LoVo (cell line): Measurements from ENCODE around the gene NOD2.
A peak's percentile ranks its signal among the peaks of the same experiment; 100 is the strongest.

ENCODE experiments used
- DNase-seq: peaks from one replicate; pipeline ENCODE4 v3.0.0-alpha.2; 2016; ENCODE audit warnings: low spot score

The NOD2 gene

DNA sequence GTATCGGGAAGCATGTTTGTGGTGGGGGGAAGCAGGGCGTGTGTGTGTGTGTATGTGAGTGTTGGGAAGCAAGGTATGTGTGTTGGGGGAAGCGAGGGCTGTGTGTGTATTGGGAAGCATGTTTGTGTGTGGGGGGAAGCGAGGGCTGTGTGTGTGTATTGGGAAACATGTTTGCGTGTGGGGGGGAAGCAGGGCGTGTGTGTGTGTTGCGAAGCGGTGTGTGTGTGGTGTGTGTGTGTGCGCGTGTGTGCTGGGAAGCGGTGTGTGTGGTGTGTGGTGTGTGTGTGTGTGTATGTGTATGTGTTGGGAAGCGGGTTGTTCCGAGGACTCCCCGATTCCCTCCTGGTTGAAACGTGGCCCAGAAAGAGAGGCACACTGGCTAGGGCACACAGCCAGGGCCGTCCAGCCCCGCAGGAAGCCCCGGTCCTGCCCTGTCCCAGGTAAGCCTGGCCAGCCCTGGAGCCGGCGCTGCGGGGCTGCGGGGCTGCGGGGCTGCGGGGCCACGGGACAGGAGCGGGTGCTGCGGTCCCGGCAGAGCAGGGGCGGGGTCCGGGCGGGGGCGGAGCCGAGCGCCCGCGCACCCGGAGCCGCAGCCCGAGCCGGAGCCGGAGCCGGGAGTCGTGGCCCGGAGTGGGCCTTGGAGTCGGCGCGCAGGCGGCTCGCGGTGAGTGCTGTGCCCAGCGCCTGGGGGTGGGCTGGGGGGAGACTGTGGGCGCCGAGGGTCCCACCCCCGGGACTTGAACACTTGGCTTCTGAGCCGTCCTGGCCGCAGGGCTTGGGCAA lies at the start of gene NOD2:
Gene NOD2 (plus strand): TSS at position 608 of the 783 bp plus-strand sequence. CDS start 5,890 bp downstream, outside the sequence.
- DNase-seq: peak; percentile 20

DNA sequence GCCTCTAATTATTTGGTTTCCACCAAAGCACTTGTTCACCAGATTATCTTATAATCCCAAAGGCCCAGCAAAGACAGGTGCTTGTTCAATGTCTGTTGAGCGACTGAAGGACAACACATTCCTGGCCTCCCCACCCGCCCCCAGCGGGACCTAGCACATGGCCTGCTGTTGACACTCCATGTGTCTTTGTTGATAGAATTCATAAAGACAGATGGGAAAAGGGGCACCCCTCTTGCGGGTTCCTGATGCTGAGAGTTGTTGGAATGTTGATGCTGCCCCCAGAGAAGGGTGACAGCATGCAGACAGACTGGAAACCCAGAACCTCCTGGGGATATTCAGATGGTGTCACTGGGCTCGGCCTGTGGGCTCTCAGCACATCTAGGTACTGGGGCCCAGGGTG lies 49.2 kb upstream of the NOD2 start:
- no peak for DNase-seq

GRCh38 chr16:50644729-50645128 lies 48.7 kb upstream of the NOD2 start:
- DNase-seq: no peak

GRCh38 chr16:50645563-50646220 lies 47.7 kb upstream of the NOD2 start:
- DNase-seq: no peak

DNA sequence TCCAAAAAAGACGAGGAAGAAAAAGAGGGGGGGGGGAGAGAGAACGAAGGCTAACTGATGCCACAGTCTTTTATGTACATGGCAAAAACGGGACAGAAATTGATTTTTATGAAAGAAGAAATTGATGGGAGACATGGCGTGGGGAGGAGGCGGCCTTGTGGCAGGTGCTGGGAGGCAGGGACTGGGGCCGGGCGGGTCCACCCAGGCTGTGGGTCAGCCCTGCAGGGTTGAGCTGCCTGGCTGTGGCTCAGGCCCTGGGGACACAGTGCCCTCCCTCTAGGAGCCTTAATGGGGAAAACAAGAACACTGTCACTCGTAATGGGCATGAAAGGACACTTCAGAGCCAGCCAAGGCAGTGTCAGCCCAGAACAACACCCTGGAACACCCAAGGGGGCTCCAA lies 47.1 kb upstream of the NOD2 start:
- DNase-seq: no peak

DNA sequence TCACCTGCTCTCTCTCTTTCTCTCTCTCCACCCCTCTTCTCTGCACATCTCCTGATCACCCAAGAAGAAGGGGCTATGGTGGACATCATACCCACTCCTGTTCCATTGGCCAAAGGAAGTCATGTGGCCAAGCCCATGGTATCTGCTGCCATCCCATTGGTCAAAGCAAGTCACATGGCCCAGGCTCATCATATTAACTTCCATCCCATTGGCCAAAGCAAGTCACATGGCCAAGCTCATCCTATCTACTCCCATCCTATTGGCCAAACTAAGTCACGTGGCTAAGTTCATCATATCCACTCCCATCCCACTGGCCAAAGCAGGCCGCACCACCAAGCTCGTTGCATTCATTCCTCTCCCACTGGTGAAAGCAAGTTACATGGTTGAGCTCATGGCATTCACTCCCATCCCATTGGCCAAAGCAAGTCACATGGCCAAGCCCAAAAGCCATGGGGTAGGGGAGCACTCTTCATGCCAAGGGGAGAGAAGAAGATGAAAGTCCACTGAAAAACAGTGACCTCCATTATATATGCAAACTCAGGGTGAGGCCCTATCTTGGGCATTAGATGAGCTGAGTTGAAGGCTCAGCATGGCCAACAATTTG lies 41.5 kb upstream of the NOD2 start:
- no peak for DNase-seq

GRCh38 chr16:50652836-50653425 lies 40.5 kb upstream of the NOD2 start:
- DNase-seq: no peak

DNA sequence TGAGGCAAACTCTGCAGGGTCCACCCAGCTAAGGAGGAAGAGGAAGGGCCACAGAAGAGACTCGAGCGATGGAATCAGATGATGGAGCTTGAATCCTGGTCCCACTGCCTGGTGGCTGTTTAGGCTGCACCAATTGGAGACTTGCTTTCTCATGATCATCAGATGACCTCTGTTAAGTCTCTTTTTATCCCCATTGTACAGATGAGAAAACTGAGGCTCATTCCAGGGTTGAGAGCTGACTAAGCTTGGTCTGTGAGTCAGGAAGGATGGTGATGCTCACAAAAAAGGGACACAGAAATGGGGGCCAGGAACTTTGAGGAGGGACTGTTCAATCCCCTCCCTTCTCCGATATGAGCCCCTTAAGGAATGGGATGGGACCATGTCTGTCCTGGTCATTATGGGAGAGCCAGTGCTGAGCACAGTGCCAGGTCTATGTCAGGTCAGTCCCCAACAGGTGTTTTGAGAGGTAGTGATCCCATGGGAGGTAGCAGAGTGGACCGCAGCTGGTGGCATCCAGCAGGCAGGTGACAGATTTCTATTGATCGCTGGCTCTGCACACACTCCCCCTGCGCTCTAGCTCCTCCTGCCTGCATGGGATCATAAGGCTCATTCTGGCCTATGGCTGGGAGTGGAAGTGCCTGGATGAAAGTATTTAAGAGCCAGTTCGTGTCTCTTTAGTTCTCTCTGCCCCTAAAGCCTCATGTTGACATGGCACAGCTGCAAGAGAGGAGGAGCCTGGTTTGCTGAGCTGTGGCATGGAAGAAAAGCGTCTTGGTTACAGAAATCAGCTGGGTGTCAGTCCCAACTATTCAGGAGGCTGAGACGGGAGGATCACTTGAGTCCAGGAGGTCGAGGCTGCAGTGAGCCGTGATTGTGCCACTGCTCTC lies 39.5 kb upstream of the NOD2 start:
- no peak for DNase-seq

DNA sequence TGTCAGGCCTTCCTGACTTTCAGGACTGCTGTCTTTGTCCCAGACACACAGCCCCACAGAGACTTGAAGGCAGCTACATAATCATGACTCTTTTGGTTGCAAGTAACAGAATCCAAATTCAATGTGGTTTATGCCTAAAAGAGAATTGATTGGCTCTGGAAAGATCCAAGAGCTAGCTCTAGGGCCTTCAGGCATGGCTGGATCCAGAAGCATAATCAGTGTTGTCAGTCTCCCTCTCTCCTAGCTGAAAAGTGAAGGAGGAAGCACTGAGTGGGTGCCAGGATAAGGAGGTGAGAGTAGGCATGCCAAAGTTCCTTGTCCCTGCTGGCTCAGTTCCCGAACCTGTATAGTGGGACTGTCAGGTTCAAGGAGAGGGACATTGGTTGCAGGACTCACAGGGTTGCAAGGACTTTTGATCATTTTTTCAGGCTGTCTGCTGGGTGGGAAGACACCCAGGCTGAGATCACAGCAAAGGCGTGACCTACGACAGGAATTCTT lies 37.8 kb upstream of the NOD2 start:
- DNase-seq: no peak

GRCh38 chr16:50657241-50657640 lies 36.2 kb upstream of the NOD2 start:
- no peak for DNase-seq

DNA sequence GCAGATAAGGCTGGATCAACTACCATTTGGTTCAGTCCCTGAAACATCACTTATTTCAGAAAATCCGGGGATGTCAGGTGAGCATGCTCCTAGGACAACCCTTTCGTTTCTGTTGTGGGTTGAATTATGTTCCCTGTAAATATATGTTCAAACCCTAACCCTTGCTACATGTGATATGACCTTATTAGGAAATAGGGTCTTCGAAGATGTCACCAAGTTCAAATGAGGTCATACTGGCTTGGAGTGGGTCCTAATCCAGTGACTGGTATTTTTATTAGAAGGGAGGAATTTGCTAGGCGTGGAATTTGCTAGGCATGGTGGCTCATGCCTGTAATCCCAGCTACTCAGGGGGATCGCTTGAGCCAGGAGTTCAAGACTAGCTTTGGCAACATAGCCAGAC lies 33.6 kb upstream of the NOD2 start:
- no peak for DNase-seq

DNA sequence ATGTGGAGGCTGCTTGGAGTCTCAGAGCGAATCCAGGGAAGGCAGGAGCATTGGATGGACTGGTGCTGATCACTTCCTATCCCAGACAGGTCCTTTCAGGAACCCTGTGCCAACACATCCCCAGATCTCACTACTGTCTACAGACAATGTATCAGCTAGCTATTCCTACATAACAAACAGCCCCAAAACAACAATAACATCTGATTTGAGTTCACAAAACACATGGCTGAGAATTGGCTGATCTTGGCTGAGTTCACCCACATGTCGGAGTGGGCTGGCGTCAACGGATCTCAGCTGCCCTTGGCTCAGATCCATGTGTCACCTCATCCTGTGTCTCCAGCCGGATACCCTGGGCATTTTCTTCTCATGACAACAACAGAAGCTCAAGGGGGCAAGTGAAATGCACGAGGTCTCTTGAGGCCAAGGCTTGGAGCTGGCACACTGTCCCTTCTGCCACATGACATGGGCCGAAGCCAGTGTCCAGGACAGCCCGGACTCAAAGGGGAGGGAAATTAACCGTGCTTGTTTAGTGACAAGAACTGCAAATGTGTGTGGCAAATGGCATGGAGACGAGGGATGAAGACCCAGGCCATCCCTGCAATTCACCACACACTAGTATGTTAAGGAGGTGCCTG lies 31.0 kb upstream of the NOD2 start:
- no peak for DNase-seq

GRCh38 chr16:50664270-50664669 lies 29.1 kb upstream of the NOD2 start:
- DNase-seq: no peak

DNA sequence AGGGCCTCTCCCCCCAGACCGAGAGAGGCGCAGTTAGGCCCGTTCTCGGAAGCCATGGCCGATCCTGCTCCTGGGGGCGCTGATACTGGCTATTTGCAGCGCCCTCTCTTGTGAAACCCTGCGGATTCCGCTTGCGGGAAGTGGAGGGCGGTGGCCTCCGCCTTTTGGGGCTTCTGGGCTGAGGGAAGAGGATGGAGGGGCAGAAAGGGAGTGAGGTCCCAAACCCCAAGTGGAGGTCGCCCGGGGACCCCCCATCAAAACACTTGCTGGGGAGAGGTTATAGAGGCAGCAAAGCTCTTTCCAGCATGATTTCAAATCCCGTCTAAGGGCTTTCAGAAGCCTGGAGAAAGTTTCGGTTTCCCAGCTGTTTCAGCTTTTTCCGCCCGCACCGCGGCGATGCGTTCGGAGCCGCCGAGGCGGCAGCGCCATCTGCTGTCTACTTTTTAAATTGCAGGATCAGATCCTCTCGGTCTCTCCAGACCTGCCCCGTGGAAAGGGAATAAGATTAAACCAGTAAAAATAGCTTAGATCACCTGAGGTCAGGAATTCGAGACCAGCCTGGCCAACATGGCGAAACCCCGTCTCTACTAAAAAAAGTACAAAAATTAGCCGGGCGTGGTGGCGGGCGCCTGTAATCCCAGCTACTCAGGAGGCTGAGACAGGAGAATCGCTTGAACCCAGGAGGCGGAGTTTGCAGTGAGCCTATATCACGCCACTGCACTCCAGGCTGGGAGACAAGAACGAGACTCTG lies 28.1 kb upstream of the NOD2 start:
- peak; percentile 69 for DNase-seq

- DNase-seq: no peak
These were observed 26.5 kb upstream of the NOD2 start for GRCh38 chr16:50666658-50667496.

DNA sequence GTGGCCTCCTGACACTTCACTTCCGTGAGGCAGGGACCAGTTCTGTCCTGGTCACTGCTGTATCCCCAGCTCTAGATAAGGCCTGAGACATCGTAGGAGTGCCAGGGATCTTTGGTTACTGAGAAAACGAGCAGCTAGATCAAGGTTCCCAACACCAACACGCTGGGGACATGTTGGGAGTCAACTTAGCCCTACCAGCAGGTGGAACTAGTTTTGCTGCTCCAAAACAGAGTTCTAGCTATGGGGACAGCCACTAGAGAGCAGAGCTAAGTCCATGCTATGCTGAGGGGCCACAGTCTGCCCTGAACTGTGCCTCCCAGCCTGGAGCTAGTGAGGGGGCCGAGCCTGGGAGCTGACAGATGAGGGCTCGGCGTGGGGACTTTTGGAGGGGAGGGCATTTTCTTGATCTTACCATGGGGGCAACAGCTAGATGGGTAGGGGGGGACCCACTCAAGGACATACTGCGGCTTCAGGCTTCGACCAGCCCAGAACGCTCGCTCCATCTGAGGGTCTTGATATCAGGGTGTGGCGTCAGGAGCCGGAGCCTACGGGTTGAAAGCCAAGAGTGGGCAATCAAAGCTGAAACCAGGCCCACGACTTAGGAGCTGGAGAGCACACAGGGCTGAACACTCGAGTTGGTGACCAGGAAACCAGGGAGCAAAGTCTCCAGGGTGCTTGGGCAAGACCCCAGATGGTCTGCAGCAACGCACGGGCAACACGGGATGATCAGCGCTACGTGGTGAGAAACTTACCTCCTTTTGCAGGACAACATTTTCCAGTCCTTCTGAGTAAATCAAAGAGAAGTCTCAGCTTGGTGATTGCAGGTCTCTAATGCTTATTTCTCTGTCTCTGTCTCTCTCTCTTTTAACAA lies 25.7 kb upstream of the NOD2 start:
- no peak for DNase-seq

GRCh38 chr16:50668368-50669008 lies 24.9 kb upstream of the NOD2 start:
- no peak for DNase-seq

GRCh38 chr16:50669741-50670140 lies 23.7 kb upstream of the NOD2 start:
- DNase-seq: no peak
